Glomerular endothelial cell (primary cell): Measurements from ENCODE around the gene PRR5. TPM values are rescaled to one million over a fixed set of nuclear protein-coding genes. Genes with fewer than 3 reads are reported as not detected.
A peak's percentile ranks its signal among the peaks of the same experiment; 100 is the strongest.
"Not testable (repeated sequence)": the region's sequence is repeated elsewhere in the genome, so short reads cannot be mapped to it uniquely, and the experiment has no call there.

Source experiments
- DNase-seq: peaks from one replicate; pipeline ENCODE4 v3.0.0-alpha.2; 2011; ENCODE audit warnings: low read depth, low spot score; ENCODE audit errors: extremely low read depth
- total RNA-seq: library from RNA; depleted of rRNA; stranded (reverse); fragments of >200 nt; gene quantifications from 2 replicates; pipeline ENCODE4 v1.2.3, GENCODE V29; 2015

PRR5 gene
- total RNA-seq, 1 donor from 2014 or later = 25.4 TPM

GRCh38 chr22:44672632-44673031, 29.4 kb upstream of the PRR5 start:
- no peak for DNase-seq

GRCh38 chr22:44673406-44673805, 28.6 kb upstream of the PRR5 start:
- no peak for DNase-seq

- not testable (repeated sequence) for DNase-seq
These were observed 26.0 kb upstream of the PRR5 start for GRCh38 chr22:44676066-44676440.

- no peak for DNase-seq
These were observed 25.3 kb upstream of the PRR5 start for GRCh38 chr22:44676441-44677352.

- no peak for DNase-seq
These were observed 24.6 kb upstream of the PRR5 start for GRCh38 chr22:44677353-44677840.

GRCh38 chr22:44677871-44678555, 24.0 kb upstream of the PRR5 start:
- DNase-seq = no peak

- DNase-seq = no peak
These were observed 23.3 kb upstream of the PRR5 start for GRCh38 chr22:44678556-44679305.

GRCh38 chr22:44679306-44679647, 22.7 kb upstream of the PRR5 start:
- DNase-seq = not testable (repeated sequence)

- no peak for DNase-seq
These were observed 21.9 kb upstream of the PRR5 start for GRCh38 chr22:44680058-44680457.

- DNase-seq = no peak
These were observed 21.5 kb upstream of the PRR5 start for GRCh38 chr22:44680481-44680894.

GRCh38 chr22:44682556-44683168, 19.3 kb upstream of the PRR5 start:
- DNase-seq = no peak

GRCh38 chr22:44683237-44683636, 18.8 kb upstream of the PRR5 start:
- no peak for DNase-seq

- DNase-seq = no peak
These were observed 18.1 kb upstream of the PRR5 start for GRCh38 chr22:44683881-44684280.

GRCh38 chr22:44684506-44685383, 17.3 kb upstream of the PRR5 start:
- DNase-seq = peak; percentile 52

- DNase-seq = no peak
These were observed 16.5 kb upstream of the PRR5 start for GRCh38 chr22:44685384-44686056.

GRCh38 chr22:44686873-44687600, 15.0 kb upstream of the PRR5 start:
- no peak for DNase-seq

- DNase-seq = no peak
These were observed 12.8 kb upstream of the PRR5 start for GRCh38 chr22:44689173-44689572.

GRCh38 chr22:44689915-44690524, 12.0 kb upstream of the PRR5 start:
- no peak for DNase-seq
